Measurements from ENCODE around the gene NT5C2.

GRCh38 chr10:103086261-103086660 lies 106.8 kb downstream of the NT5C2 start:
- no peak for TF ChIP-seq CTCF (IDR thresholded peaks at IDR 0.05)
- no peak for TF ChIP-seq NR2C2 (CRISPR knock-in tag; IDR thresholded peaks at IDR 0.05)
- no peak for TF ChIP-seq ZNF121 (CRISPR knock-in tag; IDR thresholded peaks at IDR 0.05)
- no peak for TF ChIP-seq TCF7 (CRISPR knock-in tag; IDR thresholded peaks at IDR 0.05; ENCODE audit: low read depth)
